ENCODE results near the gene TLNRD1.

TLNRD1 gene

GRCh38 chr15:81053621-81054020 lies 52.9 kb downstream of the TLNRD1 start:
- TF ChIP-seq, protein P1, sequence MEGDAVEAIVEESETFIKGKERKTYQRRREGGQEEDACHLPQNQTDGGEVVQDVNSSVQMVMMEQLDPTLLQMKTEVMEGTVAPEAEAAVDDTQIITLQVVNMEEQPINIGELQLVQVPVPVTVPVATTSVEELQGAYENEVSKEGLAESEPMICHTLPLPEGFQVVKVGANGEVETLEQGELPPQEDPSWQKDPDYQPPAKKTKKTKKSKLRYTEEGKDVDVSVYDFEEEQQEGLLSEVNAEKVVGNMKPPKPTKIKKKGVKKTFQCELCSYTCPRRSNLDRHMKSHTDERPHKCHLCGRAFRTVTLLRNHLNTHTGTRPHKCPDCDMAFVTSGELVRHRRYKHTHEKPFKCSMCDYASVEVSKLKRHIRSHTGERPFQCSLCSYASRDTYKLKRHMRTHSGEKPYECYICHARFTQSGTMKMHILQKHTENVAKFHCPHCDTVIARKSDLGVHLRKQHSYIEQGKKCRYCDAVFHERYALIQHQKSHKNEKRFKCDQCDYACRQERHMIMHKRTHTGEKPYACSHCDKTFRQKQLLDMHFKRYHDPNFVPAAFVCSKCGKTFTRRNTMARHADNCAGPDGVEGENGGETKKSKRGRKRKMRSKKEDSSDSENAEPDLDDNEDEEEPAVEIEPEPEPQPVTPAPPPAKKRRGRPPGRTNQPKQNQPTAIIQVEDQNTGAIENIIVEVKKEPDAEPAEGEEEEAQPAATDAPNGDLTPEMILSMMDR (IDR thresholded peaks at IDR 0.05): no peak
- Mint-ChIP-seq H3K4me3 (no peak overlapping the region), H3K36me3 (ENCODE audit: low read depth) (no peaks in the 10 kb centered on the region), H3K9me3 (no peaks in the 10 kb centered on the region), H3K4me1 (no peaks in the 10 kb centered on the region), H3K27ac (no peak overlapping the region), H3K27me3 (ENCODE audit: low read depth, poor library complexity) (no peaks in the 10 kb centered on the region)
- DNase-seq: no peak

DNA sequence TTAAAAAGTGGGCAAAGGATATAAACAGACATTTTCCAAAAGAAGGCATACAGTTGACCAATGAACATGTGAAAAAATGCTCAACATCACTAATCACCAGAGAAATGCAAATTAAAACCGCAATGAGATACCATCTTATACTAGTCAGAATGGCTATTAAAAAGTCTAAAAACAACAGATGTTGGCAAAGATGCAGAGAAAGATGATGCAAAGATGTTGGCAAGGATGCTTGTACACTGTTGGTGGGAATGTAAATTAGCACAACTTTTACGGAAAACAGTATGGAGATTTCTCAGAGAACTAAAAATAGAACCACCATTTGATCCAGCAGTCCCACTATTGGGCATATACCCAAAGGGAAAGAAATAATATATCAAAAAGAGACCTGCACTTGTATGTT lies 53.5 kb downstream of the TLNRD1 start:
- Mint-ChIP-seq H3K36me3 (ENCODE audit: low read depth) (no peaks in the 10 kb centered on the region), H3K27ac (no peak overlapping the region), H3K9me3 (no peaks in the 10 kb centered on the region), H3K4me3 (no peak overlapping the region), H3K4me1 (no peaks in the 10 kb centered on the region), H3K27me3 (ENCODE audit: low read depth, poor library complexity) (no peaks in the 10 kb centered on the region)
- TF ChIP-seq, protein P1 (IDR thresholded peaks at IDR 0.05): no peak
- DNase-seq: no peak
